D721Med (cell line): ENCODE data around the gene EAPP.
"Not testable (repeated sequence)": the region's sequence is repeated elsewhere in the genome, so short reads cannot be mapped to it uniquely, and the experiment has no call there.

ENCODE experiments used
- DNase-seq: peaks from one replicate; pipeline ENCODE4 v3.0.0; 2011; ENCODE audit warnings: low spot score; ENCODE audit not compliant: insufficient read length
- FAIRE-seq: peaks from 2 replicates; lab custom pipeline; 2011; peaks lifted over from hg19 to GRCh38; lab: Jason Lieb, UNC
- CTCF ChIP-seq: IDR thresholded peaks from 2 replicates; pipeline ENCODE4 v1.5.1; 2012; ENCODE audit warnings: mild to moderate bottlenecking, control low read depth; ENCODE audit not compliant: insufficient read depth; ENCODE audit errors: missing control alignments

Gene EAPP

GRCh38 chr14:34507884-34508283 lies 31.6 kb downstream of the EAPP start:
- no peak for TF ChIP-seq CTCF

GRCh38 chr14:34507459-34507858 lies 32.0 kb downstream of the EAPP start:
- no peak for TF ChIP-seq CTCF
- FAIRE-seq (no peak), DNase-seq (no peak)

More at GRCh38 chr14:34507884-34508283, 31.6 kb downstream of the EAPP start:
- FAIRE-seq (no peak), DNase-seq (no peak)

GRCh38 chr14:34505124-34505491 lies 34.4 kb downstream of the EAPP start:
- FAIRE-seq, DNase-seq: not testable (repeated sequence)

GRCh38 chr14:34504027-34504426 lies 35.5 kb downstream of the EAPP start:
- DNase-seq, FAIRE-seq: not testable (repeated sequence)

GRCh38 chr14:34502545-34503225 lies 36.8 kb downstream of the EAPP start:
- TF ChIP-seq CTCF = no peak

GRCh38 chr14:34502001-34502400 lies 37.5 kb downstream of the EAPP start:
- TF ChIP-seq CTCF = no peak
- FAIRE-seq (no peak), DNase-seq (no peak)

More at GRCh38 chr14:34502545-34503225, 36.8 kb downstream of the EAPP start:
- DNase-seq (no peak), FAIRE-seq (no peak)

GRCh38 chr14:34501004-34501580 lies 38.4 kb downstream of the EAPP start:
- FAIRE-seq (no peak), DNase-seq (no peak)

More at GRCh38 chr14:34501004-34501580, 38.4 kb downstream of the EAPP start:
- no peak for TF ChIP-seq CTCF
